ENCODE measurements around the gene PRDM7. TPM values are rescaled to one million over a fixed set of nuclear protein-coding genes. Genes with fewer than 3 reads are reported as not detected.

The PRDM7 gene
- total RNA-seq, 1 experiment from 2014 or later = not detected

DNA sequence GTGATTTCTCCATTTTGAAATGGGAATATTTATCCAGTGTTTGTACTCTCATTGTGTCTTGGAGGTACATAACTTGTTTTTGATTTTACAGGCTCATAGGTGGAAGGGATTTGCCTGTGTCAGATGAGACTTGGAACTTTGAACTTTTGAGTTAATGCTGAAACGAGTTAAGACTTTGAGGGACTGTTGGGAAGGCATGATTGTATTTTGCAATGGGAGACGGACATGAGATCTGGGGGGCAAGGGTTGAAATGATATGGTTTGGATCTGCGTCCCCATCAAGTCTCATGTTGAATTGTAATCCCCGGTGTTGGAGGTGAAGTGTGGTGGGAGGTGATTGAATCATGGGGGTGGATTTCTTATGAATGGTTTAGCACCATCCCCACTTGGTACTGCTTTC lies 21.8 kb downstream of the PRDM7 start:
- peaks cover 25% of the 10 kb centered on the region for H3K9me3 ChIP-seq (ENCODE audit: control insufficient read depth, low read depth, low read length)
- no peak for TF ChIP-seq CTCF (conservative IDR thresholded peaks at IDR 0.05)
- no peak for DNase-seq
- peaks cover 7 to 22% (median 13%) of the 10 kb centered on the region in 3 experiments for H3K36me3 Mint-ChIP-seq (ENCODE audit: insufficient read depth in 1 of 3, low read depth in 3 of 3)
- no peak overlapping the region for H2BK20ac ChIP-seq (ENCODE audit: low read depth, low read length, poor library complexity, severe bottlenecking)
- no peak overlapping the region for H3K14ac ChIP-seq (ENCODE audit: insufficient read depth, low read length)
- H3K23me2 ChIP-seq (ENCODE audit: insufficient read length, low read depth, low read length, poor library complexity, severe bottlenecking) = no peaks in the 10 kb centered on the region
- H2AFZ ChIP-seq (ENCODE audit: low read length) = no peak overlapping the region
- WGBS (ENCODE audit: extremely low coverage, insufficient read length, low lambda C conversion rate) = no CpG with 5 or more reads among the region's 4 CpGs
- H2BK5ac ChIP-seq (ENCODE audit: insufficient read length, low read length) = no peak overlapping the region
- H4K8ac ChIP-seq (replicated peaks; ENCODE audit: insufficient read length, low read depth, low read length) = no peak overlapping the region
- no peak overlapping the region for H3K27ac Mint-ChIP-seq
- H2AK5ac ChIP-seq (ENCODE audit: insufficient read length, low read length) = no peak overlapping the region
- H3K9me3 Mint-ChIP-seq = peaks cover 44 to 51% of the 10 kb centered on the region in 2 experiments
- H2BK12ac ChIP-seq (ENCODE audit: insufficient read length, low read depth, low read length) = no peak overlapping the region
- H2BK15ac ChIP-seq (ENCODE audit: low read depth, low read length) = no peak overlapping the region
- H2BK120ac ChIP-seq (ENCODE audit: low read depth, low read length, poor library complexity, severe bottlenecking) = no peak overlapping the region
- no peak overlapping the region for H3T11ph ChIP-seq (ENCODE audit: low read length)
- no peaks in the 10 kb centered on the region for H3K79me2 ChIP-seq (ENCODE audit: insufficient read depth, low read length)
- no peak overlapping the region for H4K91ac ChIP-seq (ENCODE audit: insufficient read length, low read depth, low read length)
- no peak overlapping the region for H3K18ac ChIP-seq (ENCODE audit: insufficient read length, low read depth, low read length)
- no peaks in the 10 kb centered on the region; the same call in 1 of the 2 replicates for H3K27me3 ChIP-seq (ENCODE audit: insufficient read depth, low read length)
- H3K27me3 Mint-ChIP-seq (ENCODE audit: low read depth) = peaks cover 49% of the 10 kb centered on the region
- no peak overlapping the region for H3K4ac ChIP-seq (ENCODE audit: low read depth, low read length)
- no peaks in the 10 kb centered on the region for H3K79me1 ChIP-seq (ENCODE audit: insufficient read depth, low read depth, low read length, poor library complexity, severe bottlenecking)
- H3K56ac ChIP-seq (ENCODE audit: insufficient read length, low read depth, low read length) = no peak overlapping the region
- no peaks in the 10 kb centered on the region; the same call in 1 of the 2 replicates for H3K4me1 ChIP-seq (ENCODE audit: insufficient read depth, low read length)
- H3K23ac ChIP-seq (ENCODE audit: insufficient read length, low read depth, low read length) = no peak overlapping the region
- no peak overlapping the region for H4K5ac ChIP-seq (ENCODE audit: insufficient read length, low read depth, low read length)
- H3K4me2 ChIP-seq (ENCODE audit: insufficient read depth, insufficient read length, low read length) = no peak overlapping the region
- no peak overlapping the region for H3K27ac ChIP-seq (ENCODE audit: insufficient read length, low read depth, low read length)
- peaks cover 0 to 6% of the 10 kb centered on the region in 2 experiments; a peak in 3 of 4 replicates for H3K4me1 Mint-ChIP-seq
- no peak overlapping the region for H3K4me3 Mint-ChIP-seq
- no peak overlapping the region for H3K9ac ChIP-seq (ENCODE audit: extremely low read depth, insufficient read length, low read length)
- H4K20me1 ChIP-seq (ENCODE audit: control insufficient read depth, insufficient read depth, insufficient read length) = no peaks in the 10 kb centered on the region

All from H9 (cell line).